ENCODE measurements around the gene PNMA8A.

Gene PNMA8A

GRCh38 chr19:46491975-46492682 lies 20.8 kb upstream of the PNMA8A start:
- no peak for DNase-seq

GRCh38 chr19:46490774-46491173 lies 19.4 kb upstream of the PNMA8A start:
- no peak for DNase-seq

- peak; percentile 42 for DNase-seq
Observed at GRCh38 chr19:46489445-46490272, 18.3 kb upstream of the PNMA8A start.

- no peak for DNase-seq
Observed at GRCh38 chr19:46488551-46488950, 17.2 kb upstream of the PNMA8A start.

GRCh38 chr19:46487802-46488445 lies 16.6 kb upstream of the PNMA8A start:
- DNase-seq: peak; percentile 87

GRCh38 chr19:46487178-46487801 lies 15.9 kb upstream of the PNMA8A start:
- DNase-seq: no peak

- DNase-seq: no peak
Observed at GRCh38 chr19:46486358-46486757, 15.0 kb upstream of the PNMA8A start.

- no peak for DNase-seq
Observed at GRCh38 chr19:46484656-46485055, 13.3 kb upstream of the PNMA8A start.

- no peak for DNase-seq
Observed at GRCh38 chr19:46482631-46483030, 11.3 kb upstream of the PNMA8A start.

- DNase-seq: no peak
Observed at GRCh38 chr19:46481947-46482346, 10.6 kb upstream of the PNMA8A start.

GRCh38 chr19:46481223-46481848 lies 10.0 kb upstream of the PNMA8A start:
- no peak for DNase-seq

GRCh38 chr19:46480415-46480814 lies 9.1 kb upstream of the PNMA8A start:
- DNase-seq: no peak

GRCh38 chr19:46478356-46478986 lies 7.1 kb upstream of the PNMA8A start:
- no peak for DNase-seq

GRCh38 chr19:46475986-46476385 lies 4.6 kb upstream of the PNMA8A start:
- no peak for DNase-seq

- DNase-seq: no peak
Observed at GRCh38 chr19:46474211-46474610, 2.8 kb upstream of the PNMA8A start.

GRCh38 chr19:46472592-46472991 lies 1.2 kb upstream of the PNMA8A start:
- DNase-seq: no peak

- peak; percentile 28 for DNase-seq
Observed at GRCh38 chr19:46471811-46472543, 614 bp upstream of the PNMA8A start.

- no peak for DNase-seq
Observed at GRCh38 chr19:46470376-46470775, 987 bp downstream of the PNMA8A start.

- DNase-seq: no peak
Observed at GRCh38 chr19:46469541-46470185, 1.7 kb downstream of the PNMA8A start.

- DNase-seq: no peak
Observed at GRCh38 chr19:46466536-46467196, 4.7 kb downstream of the PNMA8A start.

All from midbrain (tissue), 1 donor.